GM12878 (cell line): Measurements from ENCODE around the gene KANSL3. TPM values are rescaled to one million over a fixed set of nuclear protein-coding genes. Genes with fewer than 3 reads are reported as not detected.

Experiments
- ATAC-seq: fragments of 200-7000 bp; cut with Tn5 transposase; 3 replicates; pipeline ENCODE4 v1.9.1; 2020; ENCODE audit warnings: mild to moderate bottlenecking, moderate library complexity
- BruUV-seq: library from RNA; stranded (reverse); fragments of 400-500 nt; replicated peaks from 2 replicates; lab custom pipeline; 2021; lab: Mats Ljungman, UMichigan
- CTCF ChIA-PET: fragments of 300-600 bp; sonication (Branson Sonifier 250); formaldehyde crosslinking; extraction: SDS; loops from one replicate; lab custom pipeline; 2021; ENCODE audit warnings: inconsistent platforms; lab: Yijun Ruan, JAX
- POLR2A ChIA-PET: fragments of 350-600 bp; formaldehyde crosslinking; extraction: SDS; loops from one replicate; lab custom pipeline; 2021; ENCODE audit warnings: inconsistent platforms; lab: Charles Lee
- RAD21 ChIA-PET: fragments of 300-600 bp; sonication (Branson Sonifier 250); formaldehyde crosslinking; loops from one replicate; lab custom pipeline; 2023; ENCODE audit warnings: antibody characterized with exemption; ENCODE audit not compliant: unreplicated experiment; lab: Charles Lee
- SMC1A ChIA-PET: fragments of 300-600 bp; sonication (Branson Sonifier 250); formaldehyde crosslinking; loops from one replicate; lab custom pipeline; 2023; ENCODE audit not compliant: unreplicated experiment, uncharacterized antibody; lab: Charles Lee
- DNase-seq: peaks from one replicate; pipeline ENCODE4 v3.0.0-alpha.2; 2011; ENCODE audit warnings: low read depth, low spot score
- FAIRE-seq: peaks from 3 replicates; lab custom pipeline; 2011; peaks lifted over from hg19 to GRCh38; lab: Jason Lieb, UNC
- H2AFZ ChIP-seq: 2 replicates; pipeline ENCODE4 v1.6.0; 2011; ENCODE audit warnings: low read depth, low read length, control low read depth; ENCODE audit not compliant: control insufficient read depth
- H3K27ac ChIP-seq: 2 replicates; pipeline ENCODE4 v1.5.1; 2011; ENCODE audit warnings: control low read depth; ENCODE audit not compliant: control insufficient read depth, insufficient read depth
- H3K27me3 ChIP-seq, 2 experiments: replicated peaks in 1 of 2; 2 replicates each; pipeline versions ENCODE4 v1.6.0 to v1.6.1; 2011; ENCODE audit warnings: low read length in 1 of 2; ENCODE audit not compliant: control insufficient read depth in 2 of 2, insufficient read depth in 2 of 2
- H3K36me3 ChIP-seq, 2 experiments: 2 replicates each; pipeline ENCODE4 v1.5.1; 2011; ENCODE audit warnings: low read length in 1 of 2; ENCODE audit not compliant: control insufficient read depth in 2 of 2, insufficient read depth in 2 of 2
- H3K4me1 ChIP-seq: 2 replicates; pipeline ENCODE4 v1.6.1; 2011; ENCODE audit warnings: mild to moderate bottlenecking, low read length, moderate library complexity, mixed read lengths; ENCODE audit not compliant: control insufficient read depth, insufficient read depth
- H3K4me2 ChIP-seq: 2 replicates; pipeline ENCODE4 v1.6.0; 2011; ENCODE audit warnings: control low read depth; ENCODE audit not compliant: control insufficient read depth, insufficient read depth
- H3K4me3 ChIP-seq: fragments of 200-600 bp; sonication (generic); 2 replicates; pipeline ENCODE4 v1.5.1; 2016
- H3K79me2 ChIP-seq: 2 replicates; pipeline ENCODE4 v1.6.0; 2011; ENCODE audit warnings: low read length; ENCODE audit not compliant: control insufficient read depth, insufficient read depth
- H3K9ac ChIP-seq: 2 replicates; pipeline ENCODE4 v1.8.0; 2011; ENCODE audit warnings: low read length, control low read depth, mixed read lengths; ENCODE audit not compliant: control insufficient read depth, insufficient read depth
- H3K9me3 ChIP-seq: replicated peaks from 3 replicates; pipeline ENCODE4 v1.5.1; 2011; ENCODE audit warnings: mild to moderate bottlenecking, low read length; ENCODE audit not compliant: control insufficient read depth, insufficient read depth
- H4K20me1 ChIP-seq: 2 replicates; pipeline ENCODE4 v1.6.0; 2011; ENCODE audit not compliant: control insufficient read depth, insufficient read depth
- CHD2 ChIP-seq: IDR thresholded peaks from 2 replicates; pipeline ENCODE4 v1.6.1; 2011; ENCODE audit warnings: low read depth, low read length, improper control_type of control experiment, borderline replicate concordance
- IKZF1 ChIP-seq: fragments of 450-650 bp; conservative IDR thresholded peaks from 2 replicates; pipeline ENCODE4 v1.6.1; 2017; ENCODE audit warnings: antibody characterized with exemption, mild to moderate bottlenecking
- LARP7 ChIP-seq: fragments of 450-650 bp; IDR thresholded peaks from 2 replicates; pipeline ENCODE4 v1.6.1; 2017; ENCODE audit warnings: mild to moderate bottlenecking
- MTA2 ChIP-seq: fragments of 450-650 bp; IDR thresholded peaks from 2 replicates; pipeline ENCODE4 v1.6.1; 2016; ENCODE audit warnings: low read depth, mild to moderate bottlenecking, moderate library complexity
- NFXL1 ChIP-seq: fragments of 450-650 bp; IDR thresholded peaks from 2 replicates; pipeline ENCODE4 v1.6.1; 2017; ENCODE audit warnings: antibody characterized with exemption, mild to moderate bottlenecking, borderline replicate concordance
- POLR2A ChIP-seq: IDR thresholded peaks from 2 replicates; pipeline ENCODE4 v1.6.1; 2011; ENCODE audit warnings: low read depth, mild to moderate bottlenecking, low read length
- RAD21 ChIP-seq: IDR thresholded peaks from 2 replicates; pipeline ENCODE4 v1.6.1; 2011; ENCODE audit warnings: mild to moderate bottlenecking, low read depth, low read length, moderate library complexity; ENCODE audit not compliant: insufficient read depth
- RELA ChIP-seq: fragments of 450-650 bp; IDR thresholded peaks from 2 replicates; pipeline ENCODE4 v1.8.0; 2014; ENCODE audit warnings: borderline replicate concordance; ENCODE audit not compliant: partially characterized antibody
- SIN3A ChIP-seq: IDR thresholded peaks from 2 replicates; pipeline ENCODE4 v1.6.1; 2012; ENCODE audit warnings: low read depth, low read length, improper control_type of control experiment
- SMC3 ChIP-seq: IDR thresholded peaks from 2 replicates; pipeline ENCODE4 v1.6.1; 2011; ENCODE audit warnings: low read length, improper control_type of control experiment, borderline replicate concordance
- SPI1 ChIP-seq: IDR thresholded peaks from 2 replicates; pipeline ENCODE4 v1.6.1; 2011; ENCODE audit warnings: low read depth, mild to moderate bottlenecking, low read length, moderate library complexity, borderline replicate concordance; ENCODE audit not compliant: insufficient read depth
- SREBF1 ChIP-seq: IDR thresholded peaks from 2 replicates; pipeline ENCODE4 v1.6.1; 2012; ENCODE audit warnings: mild to moderate bottlenecking, low read length
- YY1 ChIP-seq: IDR thresholded peaks from 2 replicates; pipeline ENCODE4 v1.6.1; 2011; ENCODE audit warnings: low read depth, mild to moderate bottlenecking, low read length
- ZNF274 ChIP-seq: IDR thresholded peaks from one replicate; pipeline ENCODE4 v1.8.0; 2011; ENCODE audit not compliant: insufficient read length, insufficient read depth
- ZSCAN29 ChIP-seq: fragments of 450-650 bp; IDR thresholded peaks from 2 replicates; pipeline ENCODE4 v1.6.1; 2017; ENCODE audit warnings: mild to moderate bottlenecking, moderate library complexity
- WGBS: methylation state at CpG from one replicate; pipeline ENCODE4 v1.1.6; 2016; ENCODE audit warnings: low lambda C conversion rate; ENCODE audit not compliant: insufficient replicate concordance, insufficient coverage; ENCODE audit errors: missing lambda C conversion rate; 5-methylcytosine and 5-hydroxymethylcytosine counted together
- in situ Hi-C: fragments of 300-500 bp; cut with MboI; formaldehyde crosslinking; loops from 9 replicates; pipeline ENCODE4 v1.14.3; 2018; ENCODE audit warnings: mixed read lengths
- intact Hi-C: fragments of 100-400 bp; cut with micrococcal nuclease; formaldehyde crosslinking; loops from one replicate; pipeline ENCODE4 v1.14.2; 2022; ENCODE audit not compliant: unreplicated experiment
- polyA plus RNA-seq, 11 experiments: library from polyadenylated mRNA; depleted of rRNA in 4 of 11; unstranded in 6 of 11; stranded (reverse) in 5 of 11; fragments of >200 nt; fragmentation: Nextera tagmentation in 4 of 11; fragmentation: Illumina TruSeq in 1 of 11; extraction: Ambion mirVana in 4 of 11; extraction: Trizol in 1 of 11; gene quantifications; 1 replicate in 1 of 11; 2 replicates in 10 of 11; pipeline versions ENCODE4 v1.2.1 to v1.2.3, GENCODE V29; 2011 to 2016; ENCODE audit warnings: inconsistent platforms in 2 of 11, missing spikeins in 2 of 11, low read depth in 1 of 11
- total RNA-seq, 4 experiments: library from RNA; depleted of rRNA in 3 of 4; stranded (reverse); fragments of >200 nt in 3 of 4; fragmentation: Illumina TruSeq in 1 of 4; extraction: Trizol in 1 of 4; gene quantifications; 2 replicates each; pipeline versions ENCODE4 v1.2.1 to v1.2.3, GENCODE V29; 2013 to 2021
- TF ChIP-seq, protein P1 (sequence below): fragments of 450-650 bp; IDR thresholded peaks from 2 replicates; pipeline ENCODE4 v1.6.1; 2017; ENCODE audit warnings: mild to moderate bottlenecking, moderate library complexity
- TF ChIP-seq, protein P2 (sequence below), 3 experiments: IDR thresholded peaks in 2 of 3; conservative IDR thresholded peaks in 1 of 3; 2 replicates each; pipeline ENCODE4 v1.5.1; 2011; ENCODE audit warnings: low read depth in 3 of 3, low read length in 3 of 3, mild to moderate bottlenecking in 3 of 3, control low read depth in 2 of 3, moderate library complexity in 2 of 3, inconsistent platforms in 1 of 3, mixed read lengths in 1 of 3; ENCODE audit not compliant: control insufficient read depth in 2 of 3, insufficient read depth in 1 of 3; ENCODE audit errors: extremely low read depth in 1 of 3

KANSL3 gene
- total and polyA plus RNA-seq, 10 of the 15 experiments (the other 5 are each of a cell fraction or from before 2014, with no cell fraction given): 5.6 to 25.9 (median 16.7) TPM

- Histone ChIP-seq H3K27ac (no peak overlapping the region), H3K9ac (no peak overlapping the region), H3K4me1 (no peaks in the 10 kb centered on the region), H3K79me2 (no peaks in the 10 kb centered on the region), H2AFZ (no peak overlapping the region), H3K9me3 (no peaks in the 10 kb centered on the region), H3K27me3 (no peaks in the 10 kb centered on the region), H4K20me1 (no peaks in the 10 kb centered on the region), H3K36me3 (peaks cover 4 to 27% of the 10 kb centered on the region in 2 experiments; a peak in 3 of 4 replicates), H3K4me3 (no peak overlapping the region), H3K4me2 (peak overlapping the region; percentile 10; the same call in 1 of the 2 replicates)
- RAD21 ChIA-PET: interaction anchor here (0.6 to 5.4 kb wide), 12 partner anchors 10 to 290 kb away, joined by 3 to 56 read pairs (median 7); no protein-coding TSS in a partner anchor
- SMC1A ChIA-PET: interaction anchor here (0.8 to 2.8 kb wide), 12 partner anchors 10 to 149 kb away, joined by 3 to 21 read pairs (median 5); partner anchors contain the start of gene ARID5A
- WGBS: 20% methylated on average over 35 of the region's 35 CpGs
- POLR2A ChIA-PET: interaction anchor here (0.7 to 1.4 kb wide), 9 partner anchors 12 to 44 kb away, joined by 3 to 6 read pairs (median 4); no protein-coding TSS in a partner anchor
- BruUV-seq: no TSS peak
- in situ Hi-C loops: no loop called here
- intact Hi-C loops: loop anchor here (1.0 to 2.0 kb wide), 2 partner anchors 45 to 148 kb away; no protein-coding TSS in a partner anchor
- CTCF ChIA-PET: interaction anchor here (0.6 to 5.9 kb wide), 29 partner anchors 10 to 562 kb away, joined by 3 to 64 read pairs (median 4); partner anchors contain the start of genes ARID5A, CNNM4, KANSL3 and NEURL3
- ATAC-seq (peak; percentile 79), DNase-seq (no peak), FAIRE-seq (no peak)
- TF ChIP-seq IKZF1: 0 out of 2 replicates have a peak, but pooled peaks have one; percentile 15
- TF ChIP-seq NFXL1: 0 out of 2 replicates have a peak, but pooled peaks have one; percentile 30
- peak; percentile 64 for TF ChIP-seq SMC3
- TF ChIP-seq POLR2A: peak; percentile 64
- TF ChIP-seq ZNF274: no peak
- peak; percentile 36; the same call in 1 of the 2 replicates for TF ChIP-seq LARP7
- TF ChIP-seq, protein P1, sequence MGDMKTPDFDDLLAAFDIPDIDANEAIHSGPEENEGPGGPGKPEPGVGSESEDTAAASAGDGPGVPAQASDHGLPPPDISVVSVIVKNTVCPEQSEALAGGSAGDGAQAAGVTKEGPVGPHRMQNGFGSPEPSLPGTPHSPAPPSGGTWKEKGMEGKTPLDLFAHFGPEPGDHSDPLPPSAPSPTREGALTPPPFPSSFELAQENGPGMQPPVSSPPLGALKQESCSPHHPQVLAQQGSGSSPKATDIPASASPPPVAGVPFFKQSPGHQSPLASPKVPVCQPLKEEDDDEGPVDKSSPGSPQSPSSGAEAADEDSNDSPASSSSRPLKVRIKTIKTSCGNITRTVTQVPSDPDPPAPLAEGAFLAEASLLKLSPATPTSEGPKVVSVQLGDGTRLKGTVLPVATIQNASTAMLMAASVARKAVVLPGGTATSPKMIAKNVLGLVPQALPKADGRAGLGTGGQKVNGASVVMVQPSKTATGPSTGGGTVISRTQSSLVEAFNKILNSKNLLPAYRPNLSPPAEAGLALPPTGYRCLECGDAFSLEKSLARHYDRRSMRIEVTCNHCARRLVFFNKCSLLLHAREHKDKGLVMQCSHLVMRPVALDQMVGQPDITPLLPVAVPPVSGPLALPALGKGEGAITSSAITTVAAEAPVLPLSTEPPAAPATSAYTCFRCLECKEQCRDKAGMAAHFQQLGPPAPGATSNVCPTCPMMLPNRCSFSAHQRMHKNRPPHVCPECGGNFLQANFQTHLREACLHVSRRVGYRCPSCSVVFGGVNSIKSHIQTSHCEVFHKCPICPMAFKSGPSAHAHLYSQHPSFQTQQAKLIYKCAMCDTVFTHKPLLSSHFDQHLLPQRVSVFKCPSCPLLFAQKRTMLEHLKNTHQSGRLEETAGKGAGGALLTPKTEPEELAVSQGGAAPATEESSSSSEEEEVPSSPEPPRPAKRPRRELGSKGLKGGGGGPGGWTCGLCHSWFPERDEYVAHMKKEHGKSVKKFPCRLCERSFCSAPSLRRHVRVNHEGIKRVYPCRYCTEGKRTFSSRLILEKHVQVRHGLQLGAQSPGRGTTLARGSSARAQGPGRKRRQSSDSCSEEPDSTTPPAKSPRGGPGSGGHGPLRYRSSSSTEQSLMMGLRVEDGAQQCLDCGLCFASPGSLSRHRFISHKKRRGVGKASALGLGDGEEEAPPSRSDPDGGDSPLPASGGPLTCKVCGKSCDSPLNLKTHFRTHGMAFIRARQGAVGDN: peak; percentile 31; the same call in 1 of the 2 replicates
- no peak for TF ChIP-seq SREBF1
- TF ChIP-seq YY1: peak; percentile 27; the same call in 1 of the 2 replicates
- no peak for TF ChIP-seq RELA
- TF ChIP-seq CHD2: peak; percentile 22; the same call in 1 of the 2 replicates
- no peak for TF ChIP-seq SIN3A
- peak; percentile 16; the same call in 1 of the 2 replicates for TF ChIP-seq ZSCAN29
- TF ChIP-seq, protein P2, sequence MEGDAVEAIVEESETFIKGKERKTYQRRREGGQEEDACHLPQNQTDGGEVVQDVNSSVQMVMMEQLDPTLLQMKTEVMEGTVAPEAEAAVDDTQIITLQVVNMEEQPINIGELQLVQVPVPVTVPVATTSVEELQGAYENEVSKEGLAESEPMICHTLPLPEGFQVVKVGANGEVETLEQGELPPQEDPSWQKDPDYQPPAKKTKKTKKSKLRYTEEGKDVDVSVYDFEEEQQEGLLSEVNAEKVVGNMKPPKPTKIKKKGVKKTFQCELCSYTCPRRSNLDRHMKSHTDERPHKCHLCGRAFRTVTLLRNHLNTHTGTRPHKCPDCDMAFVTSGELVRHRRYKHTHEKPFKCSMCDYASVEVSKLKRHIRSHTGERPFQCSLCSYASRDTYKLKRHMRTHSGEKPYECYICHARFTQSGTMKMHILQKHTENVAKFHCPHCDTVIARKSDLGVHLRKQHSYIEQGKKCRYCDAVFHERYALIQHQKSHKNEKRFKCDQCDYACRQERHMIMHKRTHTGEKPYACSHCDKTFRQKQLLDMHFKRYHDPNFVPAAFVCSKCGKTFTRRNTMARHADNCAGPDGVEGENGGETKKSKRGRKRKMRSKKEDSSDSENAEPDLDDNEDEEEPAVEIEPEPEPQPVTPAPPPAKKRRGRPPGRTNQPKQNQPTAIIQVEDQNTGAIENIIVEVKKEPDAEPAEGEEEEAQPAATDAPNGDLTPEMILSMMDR (IDR thresholded peaks at IDR 0.05 in 2 of 3, conservative IDR thresholded peaks at IDR 0.05 in 1 of 3; ENCODE audit: control insufficient read depth in 2 of 3, extremely low read depth in 1 of 3, insufficient read depth in 1 of 3, low read depth in 3 of 3, low read length in 3 of 3): peak; percentile 88 to 95 (median 91); a peak in 5 of 6 replicates
- peak; percentile 35; the same call in 1 of the 2 replicates for TF ChIP-seq SPI1
- TF ChIP-seq RAD21: peak; percentile 77
- peak; percentile 29; the same call in 1 of the 2 replicates for TF ChIP-seq MTA2
Observed at GRCh38 chr2:96554293-96555145, 83.6 kb downstream of the KANSL3 start.
